ENCODE results near the gene PEX12. TPM values are rescaled to one million over a fixed set of nuclear protein-coding genes. Genes with fewer than 3 reads are reported as not detected.
"Not testable (repeated sequence)": the region's sequence is repeated elsewhere in the genome, so short reads cannot be mapped to it uniquely, and the experiment has no call there.

The PEX12 gene
- total RNA-seq, 1 experiment from 2014 or later: 3.9 TPM

- Histone ChIP-seq H3K4me3 (no peak overlapping the region), H3K27me3 (peaks cover 5% of the 10 kb centered on the region; the same call in 1 of the 2 replicates), H3K9me3 (no peaks in the 10 kb centered on the region), H3K36me3 (no peaks in the 10 kb centered on the region)
- DNase-seq: no peak
Observed at GRCh38 chr17:35548208-35548810, 30.1 kb downstream of the PEX12 start.

GRCh38 chr17:35546487-35546886 is 31.9 kb downstream of the PEX12 start:
- no peak for DNase-seq
- no peak overlapping the region for H3K4me3 ChIP-seq

GRCh38 chr17:35545150-35545549 is 33.2 kb downstream of the PEX12 start:
- Histone ChIP-seq H3K9me3 (no peaks in the 10 kb centered on the region), H3K36me3 (no peaks in the 10 kb centered on the region), H3K4me3 (no peak overlapping the region), H3K27me3 (peaks cover 5% of the 10 kb centered on the region; the same call in 1 of the 2 replicates)
- no peak for DNase-seq

More at GRCh38 chr17:35546487-35546886, 31.9 kb downstream of the PEX12 start:
- H3K27me3 ChIP-seq: peaks cover 5% of the 10 kb centered on the region; the same call in 1 of the 2 replicates
- no peaks in the 10 kb centered on the region for H3K9me3 ChIP-seq
- H3K36me3 ChIP-seq: no peaks in the 10 kb centered on the region

- Histone ChIP-seq H3K9me3 (no peaks in the 10 kb centered on the region), H3K36me3 (no peaks in the 10 kb centered on the region), H3K4me3 (no peak overlapping the region), H3K27me3 (no peaks in the 10 kb centered on the region)
- DNase-seq: peak; percentile 24
Observed at GRCh38 chr17:35543856-35544255, 34.5 kb downstream of the PEX12 start.

GRCh38 chr17:35542990-35543389 is 35.4 kb downstream of the PEX12 start:
- H3K27me3 ChIP-seq: no peaks in the 10 kb centered on the region
- no peaks in the 10 kb centered on the region for H3K36me3 ChIP-seq
- no peak overlapping the region for H3K4me3 ChIP-seq
- DNase-seq: no peak
- H3K9me3 ChIP-seq: no peaks in the 10 kb centered on the region

- no peaks in the 10 kb centered on the region for H3K9me3 ChIP-seq
- H3K36me3 ChIP-seq: no peaks in the 10 kb centered on the region
- no peaks in the 10 kb centered on the region for H3K27me3 ChIP-seq
- H3K4me3 ChIP-seq: peak overlapping the region; percentile 46
- DNase-seq: no peak
Observed at GRCh38 chr17:35541434-35541833, 36.9 kb downstream of the PEX12 start.

GRCh38 chr17:35540589-35541404 is 37.6 kb downstream of the PEX12 start:
- H3K4me3 ChIP-seq: peak overlapping the region; percentile 46

GRCh38 chr17:35539659-35540026 is 38.7 kb downstream of the PEX12 start:
- no peak for DNase-seq
- Histone ChIP-seq H3K36me3 (no peaks in the 10 kb centered on the region), H3K9me3 (no peaks in the 10 kb centered on the region), H3K4me3 (no peak overlapping the region), H3K27me3 (no peaks in the 10 kb centered on the region)

More at GRCh38 chr17:35540589-35541404, 37.6 kb downstream of the PEX12 start:
- peak; percentile 2 for DNase-seq
- Histone ChIP-seq H3K27me3 (no peaks in the 10 kb centered on the region), H3K9me3 (no peaks in the 10 kb centered on the region), H3K36me3 (no peaks in the 10 kb centered on the region)

GRCh38 chr17:35537601-35538141 is 40.7 kb downstream of the PEX12 start, which contains the start of gene SLFN12L:
TSS of gene SLFN12L (minus strand) at chr17:35537678. CDS start at chr17:35522364, 15,314 bp downstream.
- Histone ChIP-seq H3K27me3 (no peaks in the 10 kb centered on the region), H3K4me3 (no peak within 1 kb of the TSS), H3K36me3 (no peaks in the 10 kb centered on the region), H3K9me3 (no peaks in the 10 kb centered on the region)
- DNase-seq: no peak

- no peaks in the 10 kb centered on the region for H3K27me3 ChIP-seq
- H3K36me3 ChIP-seq: no peaks in the 10 kb centered on the region
- H3K9me3 ChIP-seq: no peaks in the 10 kb centered on the region
- no peak for DNase-seq
- H3K4me3 ChIP-seq: no peak overlapping the region
Observed at GRCh38 chr17:35536664-35537171, 41.7 kb downstream of the PEX12 start.

GRCh38 chr17:35535406-35535805 is 43.0 kb downstream of the PEX12 start:
- not testable (repeated sequence) for H3K4me3 ChIP-seq, DNase-seq, H3K36me3 ChIP-seq, H3K27me3 ChIP-seq, H3K9me3 ChIP-seq

- Histone ChIP-seq H3K4me3 (no peak overlapping the region), H3K9me3 (no peaks in the 10 kb centered on the region), H3K27me3 (no peaks in the 10 kb centered on the region), H3K36me3 (no peaks in the 10 kb centered on the region)
- DNase-seq: no peak
Observed at GRCh38 chr17:35534576-35535093, 43.7 kb downstream of the PEX12 start.

GRCh38 chr17:35531160-35531559 is 47.2 kb downstream of the PEX12 start:
- Histone ChIP-seq H3K27me3 (peaks cover 3% of the 10 kb centered on the region; the same call in 1 of the 2 replicates), H3K9me3 (peaks cover 2% of the 10 kb centered on the region), H3K36me3 (no peaks in the 10 kb centered on the region), H3K4me3 (no peak overlapping the region)
- no peak for DNase-seq

GRCh38 chr17:35529866-35530265 is 48.5 kb downstream of the PEX12 start:
- Histone ChIP-seq H3K4me3 (no peak overlapping the region), H3K27me3 (peaks cover 3% of the 10 kb centered on the region; the same call in 1 of the 2 replicates), H3K9me3 (peaks cover 2% of the 10 kb centered on the region), H3K36me3 (no peaks in the 10 kb centered on the region)
- no peak for DNase-seq

- H3K9me3 ChIP-seq, H3K36me3 ChIP-seq, DNase-seq, H3K27me3 ChIP-seq, H3K4me3 ChIP-seq: not testable (repeated sequence)
Observed at GRCh38 chr17:35529326-35529725, 49.0 kb downstream of the PEX12 start.

All from MG63 (cell line).